HG02571 (cell line): ENCODE measurements around the gene KRT81.
"Not testable (repeated sequence)": the region's sequence is repeated elsewhere in the genome, so short reads cannot be mapped to it uniquely, and the experiment has no call there.

Source experiments
- ATAC-seq: cut with Tn5 transposase; IDR thresholded peaks from one replicate; pipeline ENCODE4 v1.9.1; 2021; ENCODE audit warnings: mild to moderate bottlenecking, moderate library complexity; ENCODE audit not compliant: unreplicated experiment

KRT81 gene

DNA sequence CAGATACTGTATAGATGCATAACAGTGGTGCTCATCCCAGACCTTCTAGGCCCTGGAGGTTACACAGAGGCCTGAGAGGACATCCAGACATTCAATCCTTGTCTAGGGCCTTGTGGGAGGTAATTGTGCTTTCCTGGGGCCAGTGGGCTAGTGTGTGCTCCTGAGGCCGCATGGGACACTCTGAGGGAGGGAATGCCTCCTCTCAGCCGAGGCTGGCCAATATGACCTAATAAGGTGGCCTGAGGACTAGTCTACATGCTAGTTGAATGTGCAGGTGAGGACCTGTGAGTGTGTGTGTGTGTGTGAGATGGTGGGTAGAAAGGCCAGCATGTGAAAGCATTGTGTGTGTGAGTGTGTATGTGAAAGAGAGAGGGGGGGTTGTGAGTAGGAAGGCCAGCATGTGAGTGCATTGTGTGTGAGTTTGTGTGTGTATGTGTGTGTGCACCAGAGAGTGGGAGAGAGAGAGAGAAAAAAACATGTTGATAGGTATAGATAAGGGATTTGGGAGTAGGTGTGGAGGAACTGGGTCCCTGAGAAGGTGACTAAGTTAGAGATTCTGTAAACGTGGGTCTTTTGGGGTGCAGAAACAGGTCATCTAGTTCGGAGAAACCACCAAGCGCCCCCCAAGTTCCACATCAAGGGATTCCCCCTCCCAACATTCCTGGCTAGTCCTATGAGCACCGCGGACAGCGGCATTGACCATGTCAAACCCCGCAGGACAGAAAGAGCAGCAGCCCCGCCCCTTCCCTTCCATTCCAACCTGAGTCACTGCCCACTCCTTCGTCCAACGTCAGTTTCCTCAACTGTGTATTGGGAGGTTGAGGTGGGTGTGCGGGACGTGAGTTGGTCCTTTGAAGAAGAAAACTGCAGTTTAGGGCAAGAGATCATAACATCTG is 9.7 kb upstream of the KRT81 start:
- ATAC-seq, result no peak

DNA sequence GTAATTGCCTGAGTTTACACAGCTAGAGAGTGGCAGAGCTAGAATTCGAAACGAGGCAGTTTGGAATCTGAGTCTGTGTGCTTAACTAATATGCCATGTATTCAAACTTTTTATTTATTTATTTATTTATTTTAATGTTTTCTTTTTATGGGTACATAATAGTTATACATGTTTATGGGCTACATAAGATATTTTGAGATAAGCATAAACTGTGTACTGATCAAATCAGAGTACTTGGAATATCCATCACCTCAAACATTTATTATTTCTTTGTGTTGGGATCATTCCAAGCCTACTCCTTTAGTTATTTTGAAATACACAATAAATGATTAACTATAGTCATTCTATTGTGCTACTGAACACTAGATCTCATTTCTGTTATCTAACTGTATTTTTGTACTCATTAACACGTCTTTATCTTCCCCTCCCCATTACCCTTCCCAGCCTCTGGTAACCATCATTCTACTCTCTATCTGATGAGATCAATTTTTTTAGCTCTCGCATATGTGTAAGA is 7.4 kb upstream of the KRT81 start:
- no peak for ATAC-seq

DNA sequence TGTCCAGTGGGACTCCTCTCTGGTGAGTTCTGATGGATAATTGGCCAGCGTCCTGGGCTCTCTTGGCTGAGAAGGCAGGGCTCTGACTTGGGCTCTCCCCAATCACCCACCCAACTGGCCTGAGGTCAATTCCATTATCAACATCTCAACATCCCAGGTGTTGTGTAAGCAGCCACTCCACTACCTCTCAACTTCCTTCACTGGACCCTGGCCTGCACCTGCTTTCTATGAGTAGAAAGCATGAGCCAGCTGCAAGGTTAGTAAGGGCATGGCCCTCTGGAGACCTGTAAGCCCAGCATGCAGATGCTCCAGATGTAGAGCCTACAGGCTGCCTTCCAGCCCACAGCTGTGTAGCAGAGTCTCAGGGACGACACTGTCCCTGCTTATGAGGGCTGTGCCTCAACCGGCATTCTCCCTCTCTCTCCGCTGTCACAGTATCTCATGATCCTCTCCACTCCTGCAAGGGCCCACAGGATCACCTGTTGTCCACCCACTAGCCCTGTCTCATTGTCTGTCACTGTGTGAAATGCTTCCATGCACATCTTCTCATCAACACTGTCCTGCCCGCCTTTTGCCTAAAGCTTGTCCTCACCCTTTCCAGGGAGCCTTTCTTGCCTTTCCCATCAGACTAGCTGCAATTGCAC is 5.4 kb upstream of the KRT81 start:
- no peak for ATAC-seq

DNA sequence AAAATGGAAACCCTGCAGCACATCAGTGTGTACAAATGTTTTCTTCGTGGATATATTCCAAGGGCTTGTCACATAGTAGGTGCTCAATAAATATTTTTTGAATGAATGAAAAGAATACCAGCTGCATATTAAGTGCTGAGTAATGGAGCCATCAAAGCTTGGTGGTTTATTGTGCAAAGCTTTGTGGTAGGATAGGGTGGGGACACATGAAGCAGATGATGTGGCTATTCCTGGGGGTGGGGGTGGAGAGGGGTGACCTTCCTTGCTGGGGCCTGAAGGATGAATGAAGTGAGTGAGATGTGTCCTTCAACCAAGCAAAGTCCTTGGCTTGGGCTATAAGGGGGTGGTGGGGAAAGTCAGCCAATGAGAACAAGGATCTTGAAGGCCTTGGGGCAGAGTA is 4.3 kb upstream of the KRT81 start:
- ATAC-seq, result no peak

DNA sequence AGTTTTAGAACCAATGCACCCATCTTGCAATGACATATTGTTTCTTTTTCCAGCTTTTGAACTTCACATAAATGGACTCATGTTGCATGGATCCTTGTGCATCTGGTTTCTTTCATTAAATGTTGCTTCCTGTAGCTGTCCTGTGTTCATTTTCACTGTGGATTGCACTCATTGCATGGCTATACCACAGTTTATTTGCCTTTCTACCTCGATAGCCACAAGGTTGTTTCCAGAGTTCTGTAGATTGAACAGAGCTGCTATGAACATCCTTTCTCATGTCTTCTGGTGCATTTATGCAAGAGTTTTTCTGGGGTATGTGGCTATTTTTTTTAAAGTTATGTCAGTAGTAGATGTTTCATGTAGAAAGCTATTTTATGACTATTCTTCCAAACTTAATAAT is 3.5 kb upstream of the KRT81 start:
- ATAC-seq, result no peak

GRCh38 chr12:52293926-52294325 is 2.6 kb upstream of the KRT81 start:
- no peak for ATAC-seq

DNA sequence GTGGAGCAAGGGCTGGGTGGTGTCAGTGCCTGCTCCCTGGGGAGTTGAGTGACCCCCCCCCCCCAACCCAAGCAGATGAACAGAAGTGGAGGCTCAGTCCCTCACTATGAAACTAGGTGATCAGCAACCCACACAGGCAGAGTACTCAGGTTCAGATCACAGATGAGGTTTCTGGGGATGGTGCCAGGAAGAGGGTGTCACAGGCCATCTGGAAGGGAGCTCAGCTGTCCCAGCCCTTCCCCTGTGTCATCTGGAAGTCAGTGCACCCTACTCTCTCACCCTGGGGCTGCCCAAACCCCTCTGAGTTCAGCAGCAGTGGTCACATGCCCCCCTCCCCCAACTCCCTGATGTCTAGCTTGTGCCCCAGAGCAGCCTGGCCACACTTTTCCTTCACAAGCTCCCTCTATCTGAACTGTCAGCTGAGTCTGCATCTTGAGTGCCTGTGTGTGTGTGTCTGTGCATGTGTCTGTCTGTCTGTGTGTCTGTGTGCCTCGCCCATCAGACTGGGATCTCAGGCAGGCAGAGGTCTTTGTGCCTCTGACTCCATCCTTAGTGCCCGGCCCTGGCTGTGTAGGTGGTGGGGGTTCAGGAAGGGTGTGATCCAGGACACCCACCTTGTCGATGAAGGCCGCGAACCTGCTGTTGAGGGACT is 725 bp downstream of the KRT81 start:
- ATAC-seq, result not testable (repeated sequence)

DNA sequence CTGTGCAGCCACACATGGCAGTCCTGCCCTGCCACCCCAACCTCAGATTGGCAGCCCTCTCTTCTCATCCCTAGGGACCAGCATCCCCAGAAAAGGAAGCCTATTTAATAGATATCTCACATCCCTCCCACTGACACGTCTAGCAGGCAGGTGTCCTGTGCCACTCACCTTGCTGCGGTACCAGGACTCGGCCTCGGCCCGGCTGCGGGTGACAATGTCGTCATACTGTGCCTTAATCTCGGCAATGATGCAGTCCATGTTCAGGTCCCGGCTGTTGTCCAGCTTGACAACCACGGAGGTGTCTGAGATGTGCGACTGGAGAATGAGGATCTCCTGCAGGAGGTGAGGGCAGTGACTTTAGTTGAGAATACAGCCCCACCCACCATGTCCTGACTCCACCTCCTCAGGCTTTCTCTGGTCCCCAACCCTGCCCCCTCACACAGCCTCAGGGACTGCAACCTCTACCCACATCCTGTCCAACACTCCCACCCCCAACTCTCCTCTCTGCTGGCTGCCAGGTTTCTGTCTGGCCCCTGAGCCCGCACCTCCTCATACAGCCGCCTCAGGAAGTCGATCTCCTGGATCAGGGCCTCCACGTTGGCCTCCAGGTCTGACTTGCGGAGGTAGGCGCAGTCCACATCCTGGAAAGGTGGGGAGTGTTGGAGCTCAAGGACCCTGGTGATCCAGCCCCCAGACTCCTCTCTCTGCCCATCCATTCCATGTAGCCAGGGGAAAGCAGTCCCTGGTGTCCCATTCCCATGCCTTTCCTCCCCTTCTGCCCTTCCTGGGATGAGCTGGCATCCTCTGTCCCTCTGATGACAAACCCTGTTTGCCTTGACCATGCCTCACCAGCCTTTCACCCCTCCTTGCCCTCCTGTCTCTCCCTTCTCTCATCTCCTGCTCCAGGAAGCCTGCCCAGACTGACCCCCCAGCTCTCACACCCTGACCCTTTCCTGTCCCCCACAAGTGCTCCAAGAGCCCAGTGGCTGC is 3.2 kb downstream of the KRT81 start:
- not testable (repeated sequence) for ATAC-seq

GRCh38 chr12:52286857-52287785 is 4.2 kb downstream of the KRT81 start:
- ATAC-seq, result not testable (repeated sequence)

DNA sequence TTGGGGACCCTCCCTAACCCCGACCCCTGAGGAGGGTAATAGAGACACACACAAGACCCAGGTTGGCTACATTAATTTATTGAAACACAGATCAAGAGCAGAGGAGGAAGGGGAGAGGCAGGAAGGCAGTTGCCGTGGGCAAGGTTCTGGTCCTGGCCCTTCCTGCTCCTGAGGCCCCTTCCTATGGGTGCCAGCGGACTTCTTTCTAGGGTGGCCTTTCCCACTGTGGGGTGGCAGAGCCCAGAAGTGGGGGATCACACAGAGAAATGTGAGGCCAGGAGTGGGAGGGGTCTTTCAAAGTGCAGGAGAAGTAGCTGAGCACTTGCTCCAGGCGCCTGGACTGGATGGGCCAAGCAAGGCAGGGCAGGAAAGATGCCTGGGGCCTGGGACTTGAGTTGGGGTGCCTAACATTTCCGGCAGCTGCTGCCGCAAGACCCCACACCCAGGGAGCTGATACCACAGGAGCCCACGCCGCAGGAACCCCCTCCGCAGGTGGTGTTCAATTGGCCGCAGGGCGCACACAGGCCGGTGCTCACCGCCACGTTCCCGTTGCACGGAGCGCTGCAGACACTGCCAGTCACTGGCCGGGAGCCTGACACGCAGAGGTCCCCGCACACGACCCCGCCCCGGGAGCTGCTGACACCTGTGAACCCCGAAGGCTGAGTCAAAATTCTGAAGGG is 5.3 kb downstream of the KRT81 start:
- no peak for ATAC-seq

DNA sequence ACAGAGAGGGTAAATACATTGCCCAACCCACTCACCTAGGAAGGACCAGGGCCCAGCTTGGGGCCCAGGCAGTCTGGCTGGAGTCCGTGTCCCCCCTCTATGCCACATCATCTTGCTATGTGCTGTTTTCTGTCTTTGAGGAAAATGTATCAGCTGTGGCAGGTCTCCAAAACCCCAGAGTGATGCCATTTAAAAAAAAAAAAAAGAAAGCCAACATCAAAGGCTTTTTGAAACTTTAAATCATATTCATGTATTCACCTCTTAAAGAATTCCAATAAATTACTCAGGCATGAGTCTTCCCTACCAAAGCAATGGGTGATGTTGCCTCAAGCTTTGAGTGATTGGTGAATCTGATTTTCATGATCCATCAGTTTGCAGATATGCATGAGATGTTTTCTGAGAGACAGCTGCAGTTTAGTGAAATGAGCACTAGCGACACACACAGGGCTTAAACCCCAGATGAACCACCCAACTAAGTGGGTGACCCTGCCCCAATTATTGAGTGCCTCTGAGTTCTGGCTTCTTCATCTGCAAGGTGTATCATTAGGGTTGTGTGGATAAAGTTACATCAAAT is 6.1 kb downstream of the KRT81 start:
- no peak for ATAC-seq

GRCh38 chr12:52284562-52285171 is 6.7 kb downstream of the KRT81 start:
- no peak for ATAC-seq

DNA sequence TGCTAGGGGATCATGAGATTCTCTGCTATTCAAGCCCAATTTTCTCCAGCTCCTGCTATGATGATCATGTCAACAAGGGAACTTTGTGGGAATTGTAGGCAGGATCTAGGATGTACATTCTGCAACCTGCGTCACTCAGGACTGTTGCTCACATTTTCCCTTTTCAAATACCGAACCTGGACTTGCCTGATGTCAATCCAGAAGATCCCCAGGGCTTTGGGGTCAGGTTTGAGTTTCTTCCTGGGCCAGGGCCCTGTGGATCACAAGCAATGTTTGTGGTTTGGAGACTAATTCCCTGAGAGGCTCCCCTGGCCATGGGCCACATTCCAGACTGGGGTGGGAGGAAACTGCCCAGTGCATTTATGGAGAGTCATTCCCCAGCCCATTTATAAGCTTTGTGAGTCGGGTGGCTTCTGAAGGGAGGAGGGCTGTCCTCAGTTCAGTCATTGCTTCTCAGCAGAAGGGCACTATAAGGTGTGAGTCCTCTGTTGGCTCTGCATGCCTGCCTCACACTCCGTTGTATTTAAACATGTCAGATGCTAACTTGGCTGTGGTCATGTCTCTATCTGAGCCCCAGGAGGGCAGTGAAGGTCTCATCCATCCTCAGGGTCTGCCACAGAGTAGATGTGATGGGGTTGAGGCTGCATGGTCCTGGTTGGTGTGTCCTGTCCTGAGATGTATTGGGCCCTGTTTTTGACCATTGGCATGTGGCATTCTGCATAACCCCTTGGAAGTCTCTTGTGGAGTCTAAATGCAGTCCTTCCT is 10.4 kb downstream of the KRT81 start:
- ATAC-seq, result no peak

GRCh38 chr12:52280319-52280795 is 11.0 kb downstream of the KRT81 start:
- ATAC-seq, result no peak

- no peak for ATAC-seq
Observed at GRCh38 chr12:52279422-52280318, 11.7 kb downstream of the KRT81 start.
